Activated CD4-positive, alpha-beta memory T cell treated with anti-CD3 and anti-CD28 coated beads for 36 hours (primary cell): Measurements from ENCODE around the gene LNX2. TPM values are rescaled to one million over a fixed set of nuclear protein-coding genes. Genes with fewer than 3 reads are reported as not detected.

Experiments
- CTCF ChIA-PET: fragments of 350-600 bp; sonication (Branson Sonifier 250); formaldehyde crosslinking; loops from one replicate; lab custom pipeline; 2021; ENCODE audit warnings: antibody characterized with exemption, inconsistent platforms; lab: Charles Lee
- POLR2A ChIA-PET: fragments of 350-600 bp; sonication (Branson Sonifier 250); formaldehyde crosslinking; loops from one replicate; lab custom pipeline; 2021; ENCODE audit warnings: antibody characterized with exemption; lab: Charles Lee
- DNase-seq: peaks from one replicate; pipeline ENCODE4 v3.0.0-alpha.2; 2020
- H3K27ac Mint-ChIP-seq: one replicate; pipeline ENCODE4 v1.8.0; 2021; ENCODE audit warnings: mixed read lengths
- H3K27me3 Mint-ChIP-seq: one replicate; pipeline ENCODE4 v1.8.0; 2021; ENCODE audit warnings: mixed read lengths
- H3K36me3 Mint-ChIP-seq: one replicate; pipeline ENCODE4 v1.8.0; 2021; ENCODE audit warnings: mixed read lengths
- H3K4me1 Mint-ChIP-seq: one replicate; pipeline ENCODE4 v1.8.0; 2021; ENCODE audit warnings: low read depth, mixed read lengths
- H3K4me3 Mint-ChIP-seq: one replicate; pipeline ENCODE4 v1.8.0; 2021; ENCODE audit warnings: mild to moderate bottlenecking, mixed read lengths
- H3K9me3 Mint-ChIP-seq: one replicate; pipeline ENCODE4 v1.8.0; 2021; ENCODE audit warnings: mixed read lengths
- intact Hi-C: fragments of 100-400 bp; cut with micrococcal nuclease; formaldehyde crosslinking; loops from one replicate; pipeline ENCODE4 v1.15.1; 2023
- total RNA-seq, 2 experiments: library from RNA; stranded (reverse); gene quantifications; one replicate each; pipeline ENCODE4 v1.2.3, GENCODE V29; 2021

The LNX2 gene
- total RNA-seq, 2 experiments from 2014 or later: 5.0 to 5.4 TPM

- no peaks in the 10 kb centered on the region for H3K9me3 Mint-ChIP-seq
- ChIA-PET CTCF (interaction anchor here (0.6 to 1.6 kb wide), 6 partner anchors 12 to 248 kb away, joined by 3 to 4 read pairs (median 3); no protein-coding TSS in a partner anchor), POLR2A (no interaction called here)
- intact Hi-C loops: loop anchor here (1.0 to 10.0 kb wide), 4 partner anchors 8 to 1368 kb away; partner anchors contain the start of genes CDK8 and POMP
- no peak for DNase-seq
- H3K36me3 Mint-ChIP-seq: peaks cover 28% of the 10 kb centered on the region
- peak overlapping the region; percentile 18 for H3K27ac Mint-ChIP-seq
- peaks cover 67% of the 10 kb centered on the region for H3K4me1 Mint-ChIP-seq
- H3K4me3 Mint-ChIP-seq: peak overlapping the region; percentile 82
- no peaks in the 10 kb centered on the region for H3K27me3 Mint-ChIP-seq
Observed at GRCh38 chr13:27622881-27623280, 2.6 kb upstream of the LNX2 start.

GRCh38 chr13:27622102-27622820 lies 1.9 kb upstream of the LNX2 start:
- intact Hi-C loops: loop anchor here (1.0 to 10.0 kb wide), 4 partner anchors 9 to 1367 kb away; partner anchors contain the start of genes CDK8 and POMP
- Mint-ChIP-seq H3K36me3 (peaks cover 28% of the 10 kb centered on the region), H3K27me3 (no peaks in the 10 kb centered on the region), H3K4me3 (peak overlapping the region; percentile 82), H3K9me3 (no peaks in the 10 kb centered on the region), H3K4me1 (peaks cover 66% of the 10 kb centered on the region), H3K27ac (peak overlapping the region; percentile 69)
- ChIA-PET POLR2A (no interaction called here), CTCF (interaction anchor here (0.6 to 1.6 kb wide), 7 partner anchors 13 to 260 kb away, joined by 3 to 4 read pairs (median 3); no protein-coding TSS in a partner anchor)
- DNase-seq: no peak

GRCh38 chr13:27621366-27622101 lies 1.2 kb upstream of the LNX2 start, which contains the start of gene POLR1D:
POLR1D (plus strand) TSS chr13:27621892; CDS start chr13:27621984, 92 bp downstream.
- POLR2A ChIA-PET: interaction anchor here (1.2 to 2.4 kb wide), 4 partner anchors 14 to 196 kb away, joined by 3 to 11 read pairs (median 6); partner anchors contain the start of gene MTIF3
- peak; percentile 88 for DNase-seq
- H3K27ac Mint-ChIP-seq: peak within 1 kb of the TSS; percentile 88

GRCh38 chr13:27621116-27621365 lies 712 bp upstream of the LNX2 start:
- H3K4me1 Mint-ChIP-seq: peaks cover 56% of the 10 kb centered on the region
- no peaks in the 10 kb centered on the region for H3K9me3 Mint-ChIP-seq
- DNase-seq: no peak
- H3K36me3 Mint-ChIP-seq: peaks cover 26% of the 10 kb centered on the region
- H3K4me3 Mint-ChIP-seq: peak overlapping the region; percentile 92
- ChIA-PET POLR2A (interaction anchor here (1.2 to 2.4 kb wide), 6 partner anchors 11 to 368 kb away, joined by 3 to 11 read pairs (median 4); partner anchors contain the start of gene MTIF3), CTCF (interaction anchor here (1.2 to 2.2 kb wide), 5 partner anchors 9 to 247 kb away, joined by 3 to 7 read pairs (median 4); no protein-coding TSS in a partner anchor)
- H3K27me3 Mint-ChIP-seq: no peaks in the 10 kb centered on the region
- H3K27ac Mint-ChIP-seq: peak overlapping the region; percentile 88
- intact Hi-C loops: loop anchor here (1.0 to 10.0 kb wide), 7 partner anchors 28 to 1366 kb away; partner anchors contain the start of genes CDK8, PAN3 and POMP

More at GRCh38 chr13:27621366-27622101, 1.2 kb upstream of the LNX2 start, which contains the start of gene POLR1D:
- Mint-ChIP-seq H3K27me3 (no peaks in the 10 kb centered on the region), H3K9me3 (no peaks in the 10 kb centered on the region), H3K4me1 (peaks cover 60% of the 10 kb centered on the region), H3K36me3 (peaks cover 26% of the 10 kb centered on the region), H3K4me3 (peak within 1 kb of the TSS; percentile 92)
- intact Hi-C loops: loop anchor here (1.0 to 10.0 kb wide), 8 partner anchors 10 to 1367 kb away; partner anchors contain the start of genes CDK8, PAN3 and POMP
- CTCF ChIA-PET: interaction anchor here (0.6 to 2.2 kb wide), 10 partner anchors 9 to 259 kb away, joined by 3 to 7 read pairs (median 4); no protein-coding TSS in a partner anchor

GRCh38 chr13:27619728-27620376 lies 477 bp downstream of the LNX2 start:
- peaks cover 27% of the 10 kb centered on the region for H3K36me3 Mint-ChIP-seq
- peak overlapping the region; percentile 83 for H3K27ac Mint-ChIP-seq
- ChIA-PET POLR2A (interaction anchor here (0.7 to 2.4 kb wide), 6 partner anchors 12 to 367 kb away, joined by 3 to 11 read pairs (median 4); partner anchors contain the start of gene MTIF3), CTCF (interaction anchor here (0.6 to 2.2 kb wide), 10 partner anchors 14 to 335 kb away, joined by 3 to 7 read pairs (median 3); no protein-coding TSS in a partner anchor)
- peaks cover 49% of the 10 kb centered on the region for H3K4me1 Mint-ChIP-seq
- peak; percentile 59 for DNase-seq
- H3K9me3 Mint-ChIP-seq: no peaks in the 10 kb centered on the region
- H3K27me3 Mint-ChIP-seq: no peaks in the 10 kb centered on the region
- intact Hi-C loops: loop anchor here (1.0 to 10.0 kb wide), 7 partner anchors 27 to 1365 kb away; partner anchors contain the start of genes CDK8, MTIF3, POMP and RPL21
- H3K4me3 Mint-ChIP-seq: peak overlapping the region; percentile 92

- Mint-ChIP-seq H3K27ac (peak overlapping the region; percentile 83), H3K4me1 (peaks cover 46% of the 10 kb centered on the region), H3K36me3 (peaks cover 24% of the 10 kb centered on the region), H3K9me3 (peaks cover 2% of the 10 kb centered on the region), H3K4me3 (peak overlapping the region; percentile 92), H3K27me3 (no peaks in the 10 kb centered on the region)
- intact Hi-C loops: no loop called here
- CTCF ChIA-PET: interaction anchor here (0.6 to 2.2 kb wide), 6 partner anchors 13 to 335 kb away, joined by 3 to 7 read pairs (median 3); no protein-coding TSS in a partner anchor
- POLR2A ChIA-PET: interaction anchor here (1.6 to 2.4 kb wide), 2 partner anchors 13 to 169 kb away, joined by 4 to 11 read pairs; partner anchors contain the start of gene MTIF3
- DNase-seq: no peak
Observed at GRCh38 chr13:27619093-27619727, 1.1 kb downstream of the LNX2 start.

GRCh38 chr13:27617881-27618321 lies 2.4 kb downstream of the LNX2 start:
- intact Hi-C loops: no loop called here
- DNase-seq: no peak
- peaks cover 37% of the 10 kb centered on the region for H3K4me1 Mint-ChIP-seq
- no peaks in the 10 kb centered on the region for H3K27me3 Mint-ChIP-seq
- no peak overlapping the region for H3K27ac Mint-ChIP-seq
- ChIA-PET POLR2A (no interaction called here), CTCF (no interaction called here)
- H3K9me3 Mint-ChIP-seq: peaks cover 2% of the 10 kb centered on the region
- H3K4me3 Mint-ChIP-seq: no peak overlapping the region
- H3K36me3 Mint-ChIP-seq: peaks cover 14% of the 10 kb centered on the region

- DNase-seq: no peak
- Mint-ChIP-seq H3K36me3 (peaks cover 8% of the 10 kb centered on the region), H3K4me3 (no peak overlapping the region), H3K4me1 (peaks cover 32% of the 10 kb centered on the region), H3K27ac (no peak overlapping the region), H3K9me3 (peaks cover 2% of the 10 kb centered on the region), H3K27me3 (no peaks in the 10 kb centered on the region)
- POLR2A ChIA-PET: no interaction called here
- intact Hi-C loops: no loop called here
- CTCF ChIA-PET: no interaction called here
Observed at GRCh38 chr13:27613628-27614027, 6.7 kb downstream of the LNX2 start.

GRCh38 chr13:27607125-27607524 lies 13.2 kb downstream of the LNX2 start:
- DNase-seq: no peak
- intact Hi-C loops: no loop called here
- H3K4me1 Mint-ChIP-seq: peaks cover 22% of the 10 kb centered on the region
- no peaks in the 10 kb centered on the region for H3K27me3 Mint-ChIP-seq
- CTCF ChIA-PET: no interaction called here
- H3K4me3 Mint-ChIP-seq: no peak overlapping the region
- no peaks in the 10 kb centered on the region for H3K36me3 Mint-ChIP-seq
- no peaks in the 10 kb centered on the region for H3K9me3 Mint-ChIP-seq
- POLR2A ChIA-PET: interaction anchor here (1.0 kb wide), 1 partner anchor 14 kb away, joined by 3 read pairs; no protein-coding TSS in a partner anchor
- H3K27ac Mint-ChIP-seq: no peak overlapping the region

GRCh38 chr13:27605610-27606200 lies 14.6 kb downstream of the LNX2 start:
- no peaks in the 10 kb centered on the region for H3K27me3 Mint-ChIP-seq
- intact Hi-C loops: no loop called here
- no peaks in the 10 kb centered on the region for H3K36me3 Mint-ChIP-seq
- ChIA-PET CTCF (interaction anchor here (0.8 kb wide), 1 partner anchor 14 kb away, joined by 3 read pairs; no protein-coding TSS in a partner anchor), POLR2A (no interaction called here)
- no peak overlapping the region for H3K27ac Mint-ChIP-seq
- peaks cover 22% of the 10 kb centered on the region for H3K4me1 Mint-ChIP-seq
- DNase-seq: no peak
- no peaks in the 10 kb centered on the region for H3K9me3 Mint-ChIP-seq
- H3K4me3 Mint-ChIP-seq: no peak overlapping the region
